T follicular helper cell (primary cell): ENCODE data around the gene ST8SIA6.
A peak's percentile ranks its signal among the peaks of the same experiment; 100 is the strongest.
"Not testable (repeated sequence)": the region's sequence is repeated elsewhere in the genome, so short reads cannot be mapped to it uniquely, and the experiment has no call there.

Experiments used
- DNase-seq: peaks from one replicate; pipeline ENCODE4 v3.0.0-alpha.2; 2020; ENCODE audit warnings: low read depth

Gene ST8SIA6

GRCh38 chr10:17427201-17427600 lies 27.2 kb downstream of the ST8SIA6 start:
- DNase-seq = no peak

- no peak for DNase-seq
These were observed 28.1 kb downstream of the ST8SIA6 start for GRCh38 chr10:17426263-17426750.

GRCh38 chr10:17425584-17426262 lies 28.7 kb downstream of the ST8SIA6 start:
- DNase-seq = peak; percentile 31

GRCh38 chr10:17423632-17424186 lies 30.7 kb downstream of the ST8SIA6 start:
- DNase-seq = no peak

- no peak for DNase-seq
These were observed 31.5 kb downstream of the ST8SIA6 start for GRCh38 chr10:17422931-17423330.

- DNase-seq = no peak
These were observed 36.1 kb downstream of the ST8SIA6 start for GRCh38 chr10:17418249-17418648.

- no peak for DNase-seq
These were observed 37.8 kb downstream of the ST8SIA6 start for GRCh38 chr10:17416442-17417211.

GRCh38 chr10:17415046-17415658 lies 39.2 kb downstream of the ST8SIA6 start:
- DNase-seq = no peak

- no peak for DNase-seq
These were observed 39.9 kb downstream of the ST8SIA6 start for GRCh38 chr10:17414484-17414883.

- DNase-seq = no peak
These were observed 40.5 kb downstream of the ST8SIA6 start for GRCh38 chr10:17413876-17414275.

- DNase-seq = no peak
These were observed 42.1 kb downstream of the ST8SIA6 start for GRCh38 chr10:17412323-17412722.

- no peak for DNase-seq
These were observed 43.5 kb downstream of the ST8SIA6 start for GRCh38 chr10:17410907-17411306.

- no peak for DNase-seq
These were observed 45.1 kb downstream of the ST8SIA6 start for GRCh38 chr10:17409170-17409733.

GRCh38 chr10:17407047-17407446 lies 47.3 kb downstream of the ST8SIA6 start:
- DNase-seq = no peak

- DNase-seq = no peak
These were observed 48.2 kb downstream of the ST8SIA6 start for GRCh38 chr10:17406036-17406834.

- no peak for DNase-seq
These were observed 51.2 kb downstream of the ST8SIA6 start for GRCh38 chr10:17403161-17403560.

GRCh38 chr10:17402040-17402439 lies 52.4 kb downstream of the ST8SIA6 start:
- not testable (repeated sequence) for DNase-seq

- DNase-seq = no peak
These were observed 58.4 kb downstream of the ST8SIA6 start for GRCh38 chr10:17396004-17396403.

- DNase-seq = no peak
These were observed 59.5 kb downstream of the ST8SIA6 start for GRCh38 chr10:17394854-17395253.

GRCh38 chr10:17387861-17388503 lies 66.4 kb downstream of the ST8SIA6 start:
- no peak for DNase-seq

GRCh38 chr10:17386616-17387075 lies 67.7 kb downstream of the ST8SIA6 start:
- no peak for DNase-seq
